ENCODE data around the gene P3H4. TPM values are rescaled to one million over a fixed set of nuclear protein-coding genes. Genes with fewer than 3 reads are reported as not detected.
A peak's percentile ranks its signal among the peaks of the same experiment; 100 is the strongest.
"Not testable (repeated sequence)": the region's sequence is repeated elsewhere in the genome, so short reads cannot be mapped to it uniquely, and the experiment has no call there.

P3H4 gene
- total RNA-seq, 4 donors from 2014 or later = 1.8 to 4.0 (median 2.9) TPM

GRCh38 chr17:41848788-41849187, 37.0 kb upstream of the P3H4 start:
- Histone ChIP-seq H3K27ac (no peak overlapping the region), H3K36me3 (peaks cover 0 to 2% of the 10 kb centered on the region in 2 donors), H3K4me3 (no peak overlapping the region), H3K4me1 (peaks cover 13 to 16% of the 10 kb centered on the region in 2 donors), H3K27me3 (no peaks in the 10 kb centered on the region), H3K9me3 (no peaks in the 10 kb centered on the region)
- ATAC-seq = no peak
- in situ Hi-C loops (cut with MboI; ENCODE audit: low sequenced_read_pairs in 4 of 4) = no loop called here
- intact Hi-C loops (cut with DNase I; ENCODE audit: low total_unique reads) = no loop called here
- no peak for DNase-seq
- TF ChIP-seq CTCF (IDR thresholded peaks at IDR 0.05 in 4 of 5, conservative IDR thresholded peaks at IDR 0.05 in 1 of 5) (no peak), POLR2A (IDR thresholded peaks at IDR 0.05) (no peak)

- intact Hi-C loops (cut with DNase I; ENCODE audit: low total_unique reads) (no loop called here), in situ Hi-C loops (cut with MboI; ENCODE audit: low sequenced_read_pairs in 4 of 4) (no loop called here)
- no peaks in the 10 kb centered on the region for H3K9me3 ChIP-seq
- H3K27me3 ChIP-seq = no peaks in the 10 kb centered on the region
- DNase-seq (no peak), ATAC-seq (no peak)
- no peak overlapping the region for H3K27ac ChIP-seq
- TF ChIP-seq POLR2A (IDR thresholded peaks at IDR 0.05) = no peak
- TF ChIP-seq CTCF (IDR thresholded peaks at IDR 0.05 in 4 of 5, conservative IDR thresholded peaks at IDR 0.05 in 1 of 5) = no peak
- no peak overlapping the region for H3K4me3 ChIP-seq
- H3K4me1 ChIP-seq = peaks cover 2 to 3% of the 10 kb centered on the region in 2 donors
- no peaks in the 10 kb centered on the region for H3K36me3 ChIP-seq
Measured at GRCh38 chr17:41844971-41845370, 33.2 kb upstream of the P3H4 start.

- in situ Hi-C loops (cut with MboI; ENCODE audit: low sequenced_read_pairs in 4 of 4); H3K9me3 ChIP-seq; DNase-seq; ATAC-seq; H3K27me3 ChIP-seq; intact Hi-C loops (cut with DNase I; ENCODE audit: low total_unique reads); H3K4me1 ChIP-seq; H3K36me3 ChIP-seq; H3K27ac ChIP-seq; H3K4me3 ChIP-seq: not testable (repeated sequence)
Measured at GRCh38 chr17:41840781-41841180, 29.0 kb upstream of the P3H4 start.

- H3K36me3 ChIP-seq; H3K4me3 ChIP-seq; H3K27ac ChIP-seq; H3K9me3 ChIP-seq; ATAC-seq; DNase-seq; H3K27me3 ChIP-seq; intact Hi-C loops (cut with DNase I; ENCODE audit: low total_unique reads); H3K4me1 ChIP-seq; in situ Hi-C loops (cut with MboI; ENCODE audit: low sequenced_read_pairs in 4 of 4): not testable (repeated sequence)
Measured at GRCh38 chr17:41839448-41839847, 27.7 kb upstream of the P3H4 start.

- no peak for ATAC-seq
- intact Hi-C loops (cut with DNase I; ENCODE audit: low total_unique reads) (loop anchor here (2.0 kb wide), 1 partner anchor 27 kb away; the partner anchor contains the start of gene KLHL11), in situ Hi-C loops (cut with MboI; ENCODE audit: low sequenced_read_pairs in 4 of 4) (no loop called here)
- peak within 1 kb of the TSS; percentile 81 to 94 (median 90) for H3K4me3 ChIP-seq
- H3K4me1 ChIP-seq = peaks cover 0 to 10% of the 10 kb centered on the region in 2 donors
- H3K9me3 ChIP-seq = no peaks in the 10 kb centered on the region
- H3K27ac ChIP-seq = peak within 1 kb of the TSS in 1 of 4 donors; percentile 68
- DNase-seq = no peak
- no peaks in the 10 kb centered on the region for H3K27me3 ChIP-seq
- TF ChIP-seq CTCF (IDR thresholded peaks at IDR 0.05 in 4 of 5, conservative IDR thresholded peaks at IDR 0.05 in 1 of 5) (no peak), POLR2A (IDR thresholded peaks at IDR 0.05) (no peak)
- H3K36me3 ChIP-seq = no peaks in the 10 kb centered on the region
Measured at GRCh38 chr17:41837761-41838538, 26.2 kb upstream of the P3H4 start, which contains the start of gene KLHL10. Gene KLHL10 (plus strand): TSS chr17:41837825. CDS start chr17:41837933, 108 bp downstream.
